HepG2 (cell line): ENCODE results near the gene NFE2L1. TPM values are rescaled to one million over a fixed set of nuclear protein-coding genes. Genes with fewer than 3 reads are reported as not detected.

ENCODE experiments used
- ARID3A ChIP-seq: IDR thresholded peaks from 2 replicates; pipeline ENCODE4 v1.6.1; 2012; ENCODE audit warnings: low read depth, low read length, improper control_type of control experiment
- ATAD3A ChIP-seq: sonication (generic); formaldehyde crosslinking; IDR thresholded peaks from 2 replicates; pipeline ENCODE4 v1.4.0; 2020; ENCODE audit warnings: missing genetic modification reagents
- BHLHE40 ChIP-seq: IDR thresholded peaks from 2 replicates; pipeline ENCODE4 v1.6.1; 2011; ENCODE audit warnings: low read length, improper control_type of control experiment
- CEBPG ChIP-seq: IDR thresholded peaks from 2 replicates; pipeline ENCODE4 v1.6.1; 2016
- HMG20A ChIP-seq: IDR thresholded peaks from 2 replicates; pipeline ENCODE4 v1.6.1; 2016; ENCODE audit warnings: borderline replicate concordance
- KAT2B ChIP-seq: fragments of 150-350 bp; IDR thresholded peaks from 2 replicates; pipeline ENCODE4 v1.6.1; 2014; ENCODE audit warnings: low read depth, low read length, borderline replicate concordance
- KAT8 ChIP-seq: IDR thresholded peaks from 2 replicates; pipeline ENCODE4 v1.6.1; 2016; ENCODE audit warnings: missing genetic modification reagents, missing compliant biosample characterization
- MTA1 ChIP-seq: sonication (generic); formaldehyde crosslinking; IDR thresholded peaks from 2 replicates; pipeline ENCODE4 v1.4.0; 2020; ENCODE audit warnings: missing genetic modification reagents, mild to moderate bottlenecking, borderline replicate concordance
- NR0B2 ChIP-seq: sonication (generic); formaldehyde crosslinking; IDR thresholded peaks from 2 replicates; pipeline ENCODE4 v1.4.0; 2020; ENCODE audit warnings: mild to moderate bottlenecking, missing genetic modification reagents
- NR2F2 ChIP-seq: IDR thresholded peaks from 2 replicates; pipeline ENCODE4 v1.6.1; 2012; ENCODE audit warnings: low read depth, inconsistent platforms, borderline replicate concordance
- TBP ChIP-seq: sonication (generic); formaldehyde crosslinking; IDR thresholded peaks from 2 replicates; pipeline ENCODE4 v1.5.0; 2020; ENCODE audit warnings: missing genetic modification reagents
- THAP7 ChIP-seq: sonication (generic); formaldehyde crosslinking; IDR thresholded peaks from 2 replicates; pipeline ENCODE4 v1.8.1; 2023; ENCODE audit warnings: mild to moderate bottlenecking, missing genetic modification reagents
- TRAFD1 ChIP-seq: sonication (generic); formaldehyde crosslinking; IDR thresholded peaks from 2 replicates; pipeline ENCODE4 v1.5.1; 2020; ENCODE audit warnings: missing genetic modification reagents, mild to moderate bottlenecking, borderline replicate concordance
- XRCC5 ChIP-seq: fragments of 200-400 bp; formaldehyde crosslinking; optimal IDR thresholded peaks from 2 replicates; pipeline ENCODE3; 2017; ENCODE audit warnings: mild to moderate bottlenecking, low read length
- ZFP36L1 ChIP-seq: sonication (generic); formaldehyde crosslinking; IDR thresholded peaks from 2 replicates; pipeline ENCODE4 v1.8.0; 2022; ENCODE audit warnings: mild to moderate bottlenecking, missing genetic modification reagents, moderate library complexity
- ZFP90 ChIP-seq: sonication (generic); formaldehyde crosslinking; IDR thresholded peaks from 2 replicates; pipeline ENCODE4 v1.8.0; 2022; ENCODE audit warnings: missing genetic modification reagents, mild to moderate bottlenecking, inconsistent platforms, borderline replicate concordance
- ZNF205 ChIP-seq: IDR thresholded peaks from 2 replicates; pipeline ENCODE4 v1.6.1; 2018; ENCODE audit warnings: missing biosample characterization, missing genetic modification reagents
- ZNF256 ChIP-seq: sonication (generic); formaldehyde crosslinking; conservative IDR thresholded peaks from 2 replicates; pipeline ENCODE4 v1.4.0; 2020; ENCODE audit warnings: missing genetic modification reagents
- ZNF501 ChIP-seq: sonication (generic); formaldehyde crosslinking; IDR thresholded peaks from 2 replicates; pipeline ENCODE4 v1.5.1; 2020; ENCODE audit warnings: mild to moderate bottlenecking, moderate library complexity, missing genetic modification reagents
- ZNF639 ChIP-seq: conservative IDR thresholded peaks from 2 replicates; pipeline ENCODE4 v1.6.1; 2018; ENCODE audit warnings: missing genetic modification reagents
- ZNF674 ChIP-seq: sonication (generic); formaldehyde crosslinking; IDR thresholded peaks from 2 replicates; pipeline ENCODE4 v1.5.0; 2020; ENCODE audit warnings: low read depth, mild to moderate bottlenecking, missing genetic modification reagents
- ZSCAN25 ChIP-seq: sonication (generic); formaldehyde crosslinking; IDR thresholded peaks from 2 replicates; pipeline ENCODE4 v1.8.0; 2022; ENCODE audit warnings: mild to moderate bottlenecking, missing genetic modification reagents
- ZSCAN31 ChIP-seq: sonication (generic); formaldehyde crosslinking; IDR thresholded peaks from 2 replicates; pipeline ENCODE4 v1.5.0; 2020; ENCODE audit warnings: low read depth, mild to moderate bottlenecking, missing genetic modification reagents
- polyA plus RNA-seq, 8 experiments: library from polyadenylated mRNA; depleted of rRNA in 3 of 8; stranded (reverse) in 7 of 8; unstranded in 1 of 8; fragments of >200 nt; fragmentation: Illumina TruSeq in 4 of 8; extraction: Trizol in 4 of 8; gene quantifications; 2 replicates each; pipeline versions ENCODE4 v1.2.1 to v1.2.3, GENCODE V29; 2011 to 2016; ENCODE audit warnings: low read depth in 4 of 8, missing spikeins in 1 of 8, mixed read lengths in 1 of 8; ENCODE audit not compliant: insufficient read depth in 1 of 8
- total RNA-seq, 5 experiments: library from RNA; depleted of rRNA; stranded (reverse); fragments of >200 nt; fragmentation: Illumina TruSeq; extraction: Trizol; gene quantifications; 2 replicates each; pipeline ENCODE4 v1.2.3, GENCODE V29; 2016; ENCODE audit warnings: low read depth in 1 of 5

NFE2L1 gene
- total and polyA plus RNA-seq, 2 of the 13 experiments (the other 11 are each of a cell fraction or from before 2014, with no cell fraction given), result 67.0 to 234 TPM

GRCh38 chr17:48025040-48025903 is 22.9 kb upstream of the NFE2L1 start (continued):
- TF ChIP-seq NR2F2 (no peak), HMG20A (no peak), NR0B2 (CRISPR knock-in tag) (peak; percentile 11), ZNF639 (CRISPR knock-in tag) (no peak; the same call in 1 of the 2 replicates), TBP (CRISPR knock-in tag) (0 out of 2 replicates have a peak, but pooled peaks have one; percentile 82), TRAFD1 (CRISPR knock-in tag) (no peak), ZFP36L1 (CRISPR knock-in tag) (no peak), ATAD3A (CRISPR knock-in tag) (no peak), BHLHE40 (peak; percentile 89), ZFP90 (CRISPR knock-in tag) (peak; percentile 78; the same call in 1 of the 2 replicates), ZNF501 (CRISPR knock-in tag) (no peak), KAT8 (CRISPR knock-in tag) (peak; percentile 59; the same call in 1 of the 2 replicates), ZNF205 (CRISPR knock-in tag) (0 out of 2 replicates have a peak, but pooled peaks have one; percentile 15), XRCC5 (peak; percentile 18), THAP7 (CRISPR knock-in tag) (no peak), ARID3A (no peak; the same call in 1 of the 2 replicates), MTA1 (CRISPR knock-in tag) (no peak), KAT2B (no peak), ZSCAN25 (no peak), ZNF256 (CRISPR knock-in tag) (0 out of 2 replicates have a peak, but pooled peaks have one; percentile 35), ZNF674 (CRISPR knock-in tag) (no peak), ZSCAN31 (CRISPR knock-in tag) (peak; percentile 66), CEBPG (CRISPR knock-in tag) (no peak)
